Mesothelial cell of epicardium (in vitro differentiated cells): ENCODE results near the gene ZNF169. TPM values are rescaled to one million over a fixed set of nuclear protein-coding genes. Genes with fewer than 3 reads are reported as not detected.
A peak's percentile ranks its signal among the peaks of the same experiment; 100 is the strongest.

Experiments used
- DNase-seq, 2 experiments: peaks; one replicate each; pipeline ENCODE4 v3.0.0; 2021; ENCODE audit warnings: low spot score in 2 of 2; ENCODE audit not compliant: unreplicated experiment in 2 of 2
- H3K27ac Mint-ChIP-seq: 2 replicates; pipeline ENCODE4 v1.8.0; 2021; ENCODE audit warnings: mixed read lengths
- H3K27me3 Mint-ChIP-seq: 2 replicates; pipeline ENCODE4 v1.8.0; 2021; ENCODE audit warnings: low read depth, mixed read lengths
- H3K36me3 Mint-ChIP-seq: 2 replicates; pipeline ENCODE4 v1.8.0; 2021; ENCODE audit warnings: mixed read lengths
- H3K4me1 Mint-ChIP-seq: 2 replicates; pipeline ENCODE4 v1.8.0; 2021; ENCODE audit warnings: mixed read lengths
- H3K4me3 Mint-ChIP-seq: 2 replicates; pipeline ENCODE4 v1.8.0; 2021; ENCODE audit warnings: mild to moderate bottlenecking, moderate library complexity, mixed read lengths
- H3K9me3 Mint-ChIP-seq: 2 replicates; pipeline ENCODE4 v1.8.0; 2021; ENCODE audit warnings: mixed read lengths
- CTCF ChIP-seq: fragments of 200-600 bp; sonication (generic); IDR thresholded peaks from one replicate; pipeline ENCODE4 v1.5.0; 2021; ENCODE audit warnings: antibody characterized with exemption; ENCODE audit not compliant: unreplicated experiment
- total RNA-seq: library from RNA; stranded (reverse); gene quantifications from 3 replicates; pipeline ENCODE4 v1.2.1, GENCODE V29; 2021

ZNF169 gene
- total RNA-seq, result 9.6 to 10.5 TPM (median 9.8 TPM) in 3 replicates

- DNase-seq, result peak; percentile 73 to 86
- Mint-ChIP-seq H3K4me3 (peak within 1 kb of the TSS; percentile 99), H3K9me3 (no peaks in the 10 kb centered on the region), H3K4me1 (peaks cover 8% of the 10 kb centered on the region), H3K27ac (peak within 1 kb of the TSS; percentile 96), H3K27me3 (peaks cover 12% of the 10 kb centered on the region), H3K36me3 (peaks cover 2% of the 10 kb centered on the region)
- TF ChIP-seq CTCF, result no peak
These were observed at the start of gene ZNF169 for GRCh38 chr9:94259077-94259862. TSS of gene ZNF169 (plus strand) at chr9:94259298. CDS start at chr9:94278813, 19,515 bp downstream.

- H3K27ac Mint-ChIP-seq, result no peak overlapping the region
- no peaks in the 10 kb centered on the region for H3K36me3 Mint-ChIP-seq
- H3K4me3 Mint-ChIP-seq, result no peak overlapping the region
- H3K27me3 Mint-ChIP-seq, result peaks cover 7% of the 10 kb centered on the region
- peaks cover 13% of the 10 kb centered on the region for H3K9me3 Mint-ChIP-seq
- TF ChIP-seq CTCF, result no peak
- peaks cover 2% of the 10 kb centered on the region for H3K4me1 Mint-ChIP-seq
- DNase-seq, result no peak
These were observed 48.2 kb upstream of the ZNF169 start for GRCh38 chr9:94210616-94211603.

GRCh38 chr9:94212091-94212490, 47.0 kb upstream of the ZNF169 start:
- H3K36me3 Mint-ChIP-seq, result no peaks in the 10 kb centered on the region
- DNase-seq, result no peak
- no peak overlapping the region for H3K4me3 Mint-ChIP-seq
- H3K27me3 Mint-ChIP-seq, result peaks cover 7% of the 10 kb centered on the region
- H3K27ac Mint-ChIP-seq, result no peak overlapping the region
- peaks cover 13% of the 10 kb centered on the region for H3K9me3 Mint-ChIP-seq
- TF ChIP-seq CTCF, result no peak
- H3K4me1 Mint-ChIP-seq, result peaks cover 2% of the 10 kb centered on the region

GRCh38 chr9:94212531-94212930, 46.6 kb upstream of the ZNF169 start:
- Mint-ChIP-seq H3K4me1 (peaks cover 2% of the 10 kb centered on the region), H3K36me3 (no peaks in the 10 kb centered on the region), H3K27ac (no peak overlapping the region), H3K27me3 (peaks cover 7% of the 10 kb centered on the region), H3K4me3 (no peak overlapping the region), H3K9me3 (peaks cover 11% of the 10 kb centered on the region)
- no peak for TF ChIP-seq CTCF
- DNase-seq, result no peak

GRCh38 chr9:94213511-94214124, 45.5 kb upstream of the ZNF169 start:
- TF ChIP-seq CTCF, result peak; percentile 83
- Mint-ChIP-seq H3K27me3 (peaks cover 13% of the 10 kb centered on the region), H3K27ac (no peak overlapping the region), H3K36me3 (no peaks in the 10 kb centered on the region), H3K4me1 (peaks cover 2% of the 10 kb centered on the region), H3K9me3 (peaks cover 7% of the 10 kb centered on the region), H3K4me3 (no peak overlapping the region)
- DNase-seq, result peak; percentile 49 to 73
